A673 (cell line): ENCODE measurements around the gene SLC6A2. TPM values are rescaled to one million over a fixed set of nuclear protein-coding genes. Genes with fewer than 3 reads are reported as not detected.

ENCODE experiments used
- BruUV-seq: library from RNA; stranded (reverse); fragments of 400-500 nt; replicated peaks from 2 replicates; lab custom pipeline; 2021; lab: Mats Ljungman, UMichigan
- CTCF ChIA-PET: fragments of 300-600 bp; sonication (Branson Sonifier 250); formaldehyde crosslinking; loops from one replicate; lab custom pipeline; 2022; ENCODE audit warnings: antibody characterized with exemption; lab: Charles Lee
- POLR2A ChIA-PET: fragments of 300-600 bp; sonication (Branson Sonifier 250); formaldehyde crosslinking; loops from one replicate; lab custom pipeline; 2022; ENCODE audit warnings: antibody characterized with exemption; ENCODE audit not compliant: low non-redundant PET; lab: Charles Lee
- DNase-seq: peaks from one replicate; pipeline ENCODE4 v3.0.0-alpha.2; 2015; ENCODE audit warnings: low spot score
- H3K27ac ChIP-seq: fragments of 200-600 bp; sonication (generic); 2 replicates; pipeline ENCODE4 v1.5.1; 2016; ENCODE audit warnings: mixed run types, low read depth, mild to moderate bottlenecking, mixed read lengths, antibody characterized with exemption, low read length; ENCODE audit not compliant: poor library complexity, severe bottlenecking
- H3K27me3 ChIP-seq: fragments of 200-600 bp; sonication (generic); replicated peaks from 2 replicates; pipeline ENCODE4 v1.6.1; 2017; ENCODE audit warnings: mixed run types, low read depth, mild to moderate bottlenecking, mixed read lengths, antibody characterized with exemption, low read length; ENCODE audit not compliant: insufficient read depth, poor library complexity
- H3K36me3 ChIP-seq: fragments of 200-600 bp; sonication (generic); 2 replicates; pipeline ENCODE4 v1.6.1; 2016; ENCODE audit warnings: mixed run types, mild to moderate bottlenecking, mixed read lengths, antibody characterized with exemption, low read length; ENCODE audit not compliant: insufficient read depth, poor library complexity, severe bottlenecking
- H3K4me1 ChIP-seq: fragments of 200-600 bp; sonication (generic); 2 replicates; pipeline ENCODE4 v1.6.1; 2017; ENCODE audit warnings: mixed run types, mild to moderate bottlenecking, mixed read lengths, antibody characterized with exemption, low read length; ENCODE audit not compliant: insufficient read depth, poor library complexity, severe bottlenecking
- H3K4me3 ChIP-seq: fragments of 200-600 bp; sonication (generic); 2 replicates; pipeline ENCODE4 v1.5.1; 2016; ENCODE audit warnings: low read depth, mixed run types, mild to moderate bottlenecking, mixed read lengths, low read length; ENCODE audit not compliant: poor library complexity, severe bottlenecking
- H3K9me3 ChIP-seq: fragments of 200-600 bp; sonication (generic); 2 replicates; pipeline ENCODE4 v1.6.1; 2016; ENCODE audit warnings: mixed run types, low read depth, mild to moderate bottlenecking, mixed read lengths, antibody characterized with exemption, low read length; ENCODE audit not compliant: poor library complexity, severe bottlenecking
- EZH2 ChIP-seq: fragments of 200-600 bp; sonication (generic); IDR thresholded peaks from 2 replicates; pipeline ENCODE4 v1.6.1; 2017; ENCODE audit warnings: borderline replicate concordance, low read depth, mild to moderate bottlenecking, mixed read lengths, antibody characterized with exemption, low read length; ENCODE audit not compliant: poor library complexity, severe bottlenecking
- intact Hi-C: fragments of 100-400 bp; cut with micrococcal nuclease; formaldehyde crosslinking; loops from one replicate; pipeline ENCODE4 v1.10.0; 2022; ENCODE audit not compliant: unreplicated experiment
- total RNA-seq: library from RNA; stranded (reverse); gene quantifications from 2 replicates; pipeline ENCODE4 v1.2.3, GENCODE V29; 2021
- TF ChIP-seq, protein P1 (sequence below): fragments of 300-800, 200-600 bp; sonication (generic); conservative IDR thresholded peaks from 2 replicates; pipeline ENCODE4 v1.5.1; 2017; ENCODE audit warnings: low read depth, mild to moderate bottlenecking, antibody characterized with exemption, low read length, moderate library complexity, mixed read lengths

The SLC6A2 gene
- total RNA-seq, 1 experiment from 2014 or later, result not detected

DNA sequence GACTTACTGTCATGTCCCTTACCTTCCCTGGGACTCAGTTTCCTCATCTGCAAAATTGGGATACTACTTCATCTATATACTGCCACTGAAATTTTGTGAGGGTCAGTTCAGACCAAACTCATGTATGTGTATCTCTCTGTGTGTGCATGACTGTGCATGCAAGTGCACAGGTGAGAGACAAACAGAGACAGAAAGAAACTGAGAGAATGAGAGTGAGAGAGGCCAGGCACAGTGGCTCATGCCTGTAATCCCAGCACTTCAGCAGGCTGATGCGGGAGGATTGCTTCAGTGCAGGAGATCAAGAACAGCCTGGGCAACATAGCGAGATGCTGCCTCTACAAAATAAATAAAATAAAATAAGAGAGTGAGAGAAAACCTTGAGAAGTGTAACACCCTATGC is 32.1 kb upstream of the SLC6A2 start:
- BruUV-seq, result no TSS peak
- H3K4me3 ChIP-seq, result no peak overlapping the region
- no peak overlapping the region for H3K27ac ChIP-seq
- H3K9me3 ChIP-seq, result no peaks in the 10 kb centered on the region
- H3K4me1 ChIP-seq, result no peaks in the 10 kb centered on the region
- CTCF ChIA-PET, result no interaction called here
- intact Hi-C loops, result no loop called here
- TF ChIP-seq, protein P1, sequence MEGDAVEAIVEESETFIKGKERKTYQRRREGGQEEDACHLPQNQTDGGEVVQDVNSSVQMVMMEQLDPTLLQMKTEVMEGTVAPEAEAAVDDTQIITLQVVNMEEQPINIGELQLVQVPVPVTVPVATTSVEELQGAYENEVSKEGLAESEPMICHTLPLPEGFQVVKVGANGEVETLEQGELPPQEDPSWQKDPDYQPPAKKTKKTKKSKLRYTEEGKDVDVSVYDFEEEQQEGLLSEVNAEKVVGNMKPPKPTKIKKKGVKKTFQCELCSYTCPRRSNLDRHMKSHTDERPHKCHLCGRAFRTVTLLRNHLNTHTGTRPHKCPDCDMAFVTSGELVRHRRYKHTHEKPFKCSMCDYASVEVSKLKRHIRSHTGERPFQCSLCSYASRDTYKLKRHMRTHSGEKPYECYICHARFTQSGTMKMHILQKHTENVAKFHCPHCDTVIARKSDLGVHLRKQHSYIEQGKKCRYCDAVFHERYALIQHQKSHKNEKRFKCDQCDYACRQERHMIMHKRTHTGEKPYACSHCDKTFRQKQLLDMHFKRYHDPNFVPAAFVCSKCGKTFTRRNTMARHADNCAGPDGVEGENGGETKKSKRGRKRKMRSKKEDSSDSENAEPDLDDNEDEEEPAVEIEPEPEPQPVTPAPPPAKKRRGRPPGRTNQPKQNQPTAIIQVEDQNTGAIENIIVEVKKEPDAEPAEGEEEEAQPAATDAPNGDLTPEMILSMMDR, result 0 out of 2 replicates have a peak, but pooled peaks have one; percentile 12
- no peak for TF ChIP-seq EZH2
- no peaks in the 10 kb centered on the region for H3K36me3 ChIP-seq
- DNase-seq, result no peak
- no peaks in the 10 kb centered on the region for H3K27me3 ChIP-seq
- POLR2A ChIA-PET, result no interaction called here

DNA sequence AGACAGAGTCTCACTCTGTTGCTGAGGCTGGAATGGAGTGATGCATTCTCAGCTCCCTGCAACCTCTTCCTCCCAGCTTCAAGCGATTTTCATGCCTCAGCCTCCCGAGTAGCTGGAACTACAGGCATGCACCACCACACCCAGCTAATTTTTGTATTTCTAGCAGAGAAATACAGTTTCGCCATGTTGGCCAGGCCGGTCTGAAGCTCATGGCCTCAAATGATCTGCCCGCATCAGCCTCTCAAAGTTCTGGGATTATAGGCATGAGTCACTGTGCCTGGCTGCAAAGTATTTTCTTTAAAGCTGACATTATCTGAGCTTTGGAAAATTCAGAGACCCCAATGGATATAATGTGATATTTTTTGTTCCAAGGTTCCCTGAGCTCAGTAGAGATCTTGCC is 31.1 kb upstream of the SLC6A2 start:
- Histone ChIP-seq H3K9me3 (no peaks in the 10 kb centered on the region), H3K4me3 (no peak overlapping the region), H3K4me1 (no peaks in the 10 kb centered on the region), H3K27me3 (no peaks in the 10 kb centered on the region), H3K27ac (no peak overlapping the region), H3K36me3 (no peaks in the 10 kb centered on the region)
- no peak for DNase-seq
- intact Hi-C loops, result no loop called here
- no peak for TF ChIP-seq EZH2
- CTCF ChIA-PET, result interaction anchor here (0.6 kb wide), 1 partner anchor 90 kb away, joined by 3 read pairs; no protein-coding TSS in a partner anchor
- POLR2A ChIA-PET, result no interaction called here
- BruUV-seq, result no TSS peak

DNA sequence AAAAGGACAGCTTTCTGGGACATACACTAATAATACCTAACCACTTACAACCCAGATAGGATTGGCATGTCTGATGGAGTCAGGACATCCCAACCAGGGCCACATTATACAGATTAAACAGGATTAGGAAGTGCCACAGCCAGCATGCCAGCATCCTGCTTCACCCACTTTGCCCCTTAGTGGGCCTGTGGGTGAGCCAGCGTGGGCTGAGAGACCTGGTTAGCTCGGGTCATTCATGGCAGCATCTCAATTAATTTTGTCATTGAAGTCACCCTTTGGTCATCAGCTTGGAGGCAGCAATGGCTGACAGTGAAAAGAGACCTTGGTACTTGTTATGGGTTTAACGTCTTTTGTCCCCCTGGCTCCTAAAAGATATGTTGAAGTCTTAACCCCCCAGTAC is 29.9 kb upstream of the SLC6A2 start:
- no peak for DNase-seq
- intact Hi-C loops, result no loop called here
- TF ChIP-seq, protein P1, result no peak
- TF ChIP-seq EZH2, result no peak
- Histone ChIP-seq H3K27ac (no peak overlapping the region), H3K4me3 (no peak overlapping the region), H3K27me3 (no peaks in the 10 kb centered on the region), H3K36me3 (no peaks in the 10 kb centered on the region), H3K4me1 (no peaks in the 10 kb centered on the region), H3K9me3 (no peaks in the 10 kb centered on the region)
- no TSS peak for BruUV-seq
- ChIA-PET CTCF (no interaction called here), POLR2A (no interaction called here)

DNA sequence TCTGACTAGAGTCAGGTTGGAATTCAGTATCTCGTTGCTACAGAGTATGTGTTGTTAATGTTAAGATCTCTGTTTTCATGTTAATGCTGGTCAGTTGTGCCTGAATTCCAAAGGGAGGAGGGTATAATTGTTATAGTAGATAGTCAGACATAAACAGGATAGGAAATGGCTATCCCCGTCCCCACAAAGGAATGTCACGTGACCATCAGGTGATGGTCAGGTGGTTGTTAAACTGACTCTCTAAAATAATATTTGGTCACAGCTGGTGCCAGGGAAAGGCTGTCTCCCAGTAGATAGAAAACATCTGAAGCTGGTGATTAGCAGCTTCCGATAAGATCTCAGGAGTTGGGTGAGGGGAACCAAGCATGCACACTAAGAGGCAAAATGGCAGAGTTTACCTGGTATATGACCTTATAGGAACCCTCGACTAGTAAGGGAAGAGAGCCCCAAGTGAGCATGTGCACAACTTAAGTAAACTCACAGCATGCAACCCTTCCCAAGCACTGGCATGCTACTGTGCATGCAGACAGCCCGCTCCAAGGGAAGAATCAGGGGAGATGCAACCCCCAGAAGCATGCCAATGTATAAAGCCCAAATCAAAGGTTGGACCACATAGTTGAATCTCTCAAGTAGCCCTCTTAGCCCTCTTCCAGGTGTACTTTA is 27.4 kb upstream of the SLC6A2 start:
- POLR2A ChIA-PET, result no interaction called here
- H3K9me3 ChIP-seq, result peaks cover 4% of the 10 kb centered on the region
- TF ChIP-seq, protein P1, result no peak
- TF ChIP-seq EZH2, result no peak
- intact Hi-C loops, result no loop called here
- no peak overlapping the region for H3K27ac ChIP-seq
- BruUV-seq, result no TSS peak
- no peak for DNase-seq
- no peaks in the 10 kb centered on the region for H3K27me3 ChIP-seq
- H3K4me1 ChIP-seq, result no peaks in the 10 kb centered on the region
- H3K4me3 ChIP-seq, result no peak overlapping the region
- H3K36me3 ChIP-seq, result no peaks in the 10 kb centered on the region
- CTCF ChIA-PET, result no interaction called here
